ENCODE data around the gene SLC16A10. TPM values are rescaled to one million over a fixed set of nuclear protein-coding genes. Genes with fewer than 3 reads are reported as not detected.

SLC16A10 gene
- total and polyA plus RNA-seq, 2 donors from 2014 or later = 3.7 to 5.9 TPM

DNA sequence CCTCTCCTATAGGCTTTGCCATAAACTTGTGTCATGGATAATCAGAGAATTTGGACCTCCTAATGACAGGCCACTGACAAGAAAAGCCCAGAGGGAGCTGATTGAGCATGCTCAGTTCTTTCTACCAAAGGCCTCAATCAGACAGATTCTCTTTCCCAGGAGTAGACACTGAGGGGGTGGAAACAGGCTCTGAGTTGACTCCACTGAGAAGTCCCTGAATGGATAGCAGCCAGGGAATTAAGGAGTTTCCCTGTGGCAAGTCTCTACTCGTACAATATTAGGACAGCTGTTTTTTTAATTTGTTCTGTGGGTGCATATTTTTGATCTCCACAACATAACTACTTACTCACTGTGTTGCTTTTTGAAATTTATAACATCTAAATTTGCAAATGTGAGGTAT, 63.3 kb downstream of the SLC16A10 start:
- Histone ChIP-seq H3K27ac (ENCODE audit: low read depth in 2 of 2, low read length in 2 of 2) (no peak overlapping the region), H3K36me3 (ENCODE audit: control insufficient read depth in 2 of 3, insufficient read depth in 3 of 3, low read length in 3 of 3) (no peaks in the 10 kb centered on the region), H3K4me3 (ENCODE audit: low read length in 3 of 3) (no peak overlapping the region), H3K9ac (ENCODE audit: low read length in 3 of 3) (no peak overlapping the region), H3K4me1 (ENCODE audit: control insufficient read depth in 2 of 3, insufficient read depth in 2 of 3, low read depth in 1 of 3, low read length in 3 of 3) (peaks cover 0 to 4% (median 0%) of the 10 kb centered on the region in 3 donors), H3K27me3 (ENCODE audit: control insufficient read depth, insufficient read depth, low read length) (no peaks in the 10 kb centered on the region), H3K9me3 (ENCODE audit: control insufficient read depth in 2 of 3, insufficient read depth in 1 of 3, low read length in 3 of 3) (no peaks in the 10 kb centered on the region)
- intact Hi-C loops (cut with DNase I) = no loop called here
- DNase-seq (no peak), FAIRE-seq (no peak)
- no peak for TF ChIP-seq CTCF (IDR thresholded peaks at IDR 0.05; ENCODE audit: borderline replicate concordance, extremely low read depth, insufficient read depth)

- H3K36me3 ChIP-seq (ENCODE audit: control insufficient read depth in 2 of 3, insufficient read depth in 3 of 3, low read length in 3 of 3) = no peaks in the 10 kb centered on the region
- H3K9ac ChIP-seq (ENCODE audit: low read length in 3 of 3) = no peak overlapping the region
- FAIRE-seq = no peak
Measured at GRCh38 chr6:111154981-111155380, 67.7 kb downstream of the SLC16A10 start.

DNA sequence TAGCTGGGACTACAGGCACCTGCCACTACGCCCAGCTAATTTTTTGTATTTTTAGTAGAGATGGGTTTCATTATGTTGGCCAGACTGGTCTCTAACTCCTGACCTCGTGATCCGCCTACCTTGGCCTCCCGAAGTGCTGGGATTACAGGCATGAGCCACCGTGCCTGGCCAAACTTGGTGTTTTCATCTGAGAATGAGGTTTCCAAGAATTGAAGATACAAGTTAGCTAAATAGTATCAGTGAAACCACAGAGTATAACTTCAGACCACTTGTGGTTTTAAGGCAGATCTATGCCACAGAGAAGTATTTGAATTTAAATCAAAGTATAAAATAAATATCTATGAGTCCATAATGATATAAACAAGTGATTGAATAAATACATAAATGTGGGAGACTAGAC, 70.1 kb downstream of the SLC16A10 start:
- H3K27me3 ChIP-seq (ENCODE audit: control insufficient read depth, insufficient read depth, low read length) = no peaks in the 10 kb centered on the region
- no peak for TF ChIP-seq CTCF (IDR thresholded peaks at IDR 0.05; ENCODE audit: borderline replicate concordance, extremely low read depth, insufficient read depth)
- intact Hi-C loops (cut with DNase I) = no loop called here
- no peaks in the 10 kb centered on the region for H3K9me3 ChIP-seq (ENCODE audit: control insufficient read depth in 2 of 3, insufficient read depth in 1 of 3, low read length in 3 of 3)
- FAIRE-seq (no peak), DNase-seq (no peak)
- no peak overlapping the region for H3K4me3 ChIP-seq (ENCODE audit: low read length in 3 of 3)
- no peak overlapping the region for H3K27ac ChIP-seq (ENCODE audit: low read depth in 2 of 2, low read length in 2 of 2)
- no peaks in the 10 kb centered on the region for H3K4me1 ChIP-seq (ENCODE audit: control insufficient read depth in 2 of 3, insufficient read depth in 2 of 3, low read depth in 1 of 3, low read length in 3 of 3)
- no peak overlapping the region for H3K9ac ChIP-seq (ENCODE audit: low read length in 3 of 3)
- no peaks in the 10 kb centered on the region for H3K36me3 ChIP-seq (ENCODE audit: control insufficient read depth in 2 of 3, insufficient read depth in 3 of 3, low read length in 3 of 3)

More at GRCh38 chr6:111154981-111155380, 67.7 kb downstream of the SLC16A10 start:
- H3K4me1 ChIP-seq (ENCODE audit: control insufficient read depth in 2 of 3, insufficient read depth in 2 of 3, low read depth in 1 of 3, low read length in 3 of 3) = no peaks in the 10 kb centered on the region
- H3K27me3 ChIP-seq (ENCODE audit: control insufficient read depth, insufficient read depth, low read length) = no peaks in the 10 kb centered on the region
- H3K27ac ChIP-seq (ENCODE audit: low read depth in 2 of 2, low read length in 2 of 2) = no peak overlapping the region
- no peak for TF ChIP-seq CTCF (IDR thresholded peaks at IDR 0.05; ENCODE audit: borderline replicate concordance, extremely low read depth, insufficient read depth)
- H3K9me3 ChIP-seq (ENCODE audit: control insufficient read depth in 2 of 3, insufficient read depth in 1 of 3, low read length in 3 of 3) = no peaks in the 10 kb centered on the region
- H3K4me3 ChIP-seq (ENCODE audit: low read length in 3 of 3) = no peak overlapping the region
- no peak for DNase-seq
- intact Hi-C loops (cut with DNase I) = no loop called here

DNA sequence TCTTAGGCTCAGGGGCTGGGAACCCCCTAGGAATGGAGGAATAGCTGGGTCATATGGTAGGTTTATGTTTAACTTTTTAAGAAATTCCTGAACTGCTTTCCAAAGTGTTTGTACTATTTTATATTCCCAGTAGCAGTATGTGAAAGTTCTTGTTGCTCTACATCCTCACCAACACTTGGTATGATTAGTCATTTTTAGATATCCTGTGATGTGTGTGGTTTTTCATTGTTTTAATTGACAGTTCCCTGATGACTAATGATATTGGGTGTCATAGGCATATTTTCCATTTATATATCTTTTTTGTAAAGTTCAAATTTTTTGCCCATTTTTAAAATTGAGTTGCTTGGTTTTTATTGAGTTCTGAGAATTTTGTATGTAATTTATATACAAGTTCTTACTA, 72.3 kb downstream of the SLC16A10 start:
- Histone ChIP-seq H3K27me3 (ENCODE audit: control insufficient read depth, insufficient read depth, low read length) (no peaks in the 10 kb centered on the region), H3K4me3 (ENCODE audit: low read length in 3 of 3) (no peak overlapping the region), H3K9ac (ENCODE audit: low read length in 3 of 3) (no peak overlapping the region), H3K9me3 (ENCODE audit: control insufficient read depth in 2 of 3, insufficient read depth in 1 of 3, low read length in 3 of 3) (no peaks in the 10 kb centered on the region), H3K36me3 (ENCODE audit: control insufficient read depth in 2 of 3, insufficient read depth in 3 of 3, low read length in 3 of 3) (no peaks in the 10 kb centered on the region), H3K4me1 (ENCODE audit: control insufficient read depth in 2 of 3, insufficient read depth in 2 of 3, low read depth in 1 of 3, low read length in 3 of 3) (no peaks in the 10 kb centered on the region), H3K27ac (ENCODE audit: low read depth in 2 of 2, low read length in 2 of 2) (no peak overlapping the region)
- no peak for DNase-seq
- intact Hi-C loops (cut with DNase I) = no loop called here
- no peak for FAIRE-seq
- no peak for TF ChIP-seq CTCF (IDR thresholded peaks at IDR 0.05; ENCODE audit: borderline replicate concordance, extremely low read depth, insufficient read depth)
